Adrenal gland (tissue), 12 donors: ENCODE measurements around the gene MYBBP1A. TPM values are rescaled to one million over a fixed set of nuclear protein-coding genes. Genes with fewer than 3 reads are reported as not detected.

ENCODE experiments used
- DNase-seq, 7 donors: peaks; one replicate each; pipeline ENCODE4 v3.0.0-alpha.2; 2019 to 2020
- H3K27ac ChIP-seq, 5 donors: fragments of 200-600 bp; sonication (generic) in 4 of 5; 1 replicate in 3 of 5; 2 replicates in 2 of 5; pipeline versions ENCODE4 v1.5.1 to v1.8.0; 2016 to 2020; ENCODE audit warnings: mild to moderate bottlenecking in 1 of 5
- H3K27me3 ChIP-seq: fragments of 200-600 bp; 2 replicates; pipeline ENCODE4 v1.8.0; 2021
- H3K36me3 ChIP-seq, 2 donors: fragments of 200-600 bp; replicated peaks in 1 of 2; 1 replicate in 1 of 2; 2 replicates in 1 of 2; pipeline versions ENCODE4 v1.5.1 to v1.8.0; 2018 to 2022
- H3K4me1 ChIP-seq, 2 donors: fragments of 200-600 bp; replicated peaks in 1 of 2; 1 replicate in 1 of 2; 2 replicates in 1 of 2; pipeline versions ENCODE4 v1.5.1 to v1.8.0; 2018 to 2021
- H3K4me3 ChIP-seq, 4 donors: fragments of 200-600 bp; sonication (generic) in 3 of 4; one replicate each; pipeline ENCODE4 v1.5.1; 2016 to 2018
- H3K9me3 ChIP-seq, 3 donors: fragments of 200-600 bp; sonication (generic) in 1 of 3; replicated peaks in 1 of 3; 1 replicate in 2 of 3; 2 replicates in 1 of 3; pipeline versions ENCODE4 v1.5.1 to v1.8.0; 2016 to 2021
- CTCF ChIP-seq, 6 experiments: fragments of 450-650 bp in 4 of 6; fragments of 200-600 bp in 2 of 6; sonication (generic) in 1 of 6; IDR thresholded peaks; 1 replicate in 5 of 6; 2 replicates in 1 of 6; pipeline versions ENCODE4 v1.5.1 to v1.8.0; 2016 to 2021; ENCODE audit warnings: antibody characterized with exemption in 6 of 6, mild to moderate bottlenecking in 2 of 6, moderate library complexity in 1 of 6
- POLR2A ChIP-seq, 2 donors: fragments of 450-650 bp; IDR thresholded peaks; one replicate each; pipeline ENCODE4 v1.6.1; 2017; ENCODE audit warnings: antibody characterized with exemption in 2 of 2, mild to moderate bottlenecking in 2 of 2, moderate library complexity in 1 of 2
- WGBS, 4 donors: extraction: QIAGEN DNeasy Blood & Tissue Kit in 2 of 4; methylation state at CpG; one replicate each; pipeline versions ENCODE4 v1.1.5 to v1.1.7; 2013 to 2017; 5-methylcytosine and 5-hydroxymethylcytosine counted together
- intact Hi-C, 2 donors: fragments of 100-400 bp; cut with DNase I; formaldehyde crosslinking; loops; one replicate each; pipeline versions ENCODE4 v1.14.1 to v1.15.0; 2022 to 2023
- polyA plus RNA-seq, 3 donors: library from polyadenylated mRNA; stranded (reverse); fragments of 200-250 nt in 2 of 3; fragments of 350-450 nt in 1 of 3; fragmentation: Illumina TruSeq in 1 of 3; extraction: RNeasy Lipid Tissue Mini Kit (QIAGEN cat#74804) in 1 of 3; gene quantifications; one replicate each; pipeline ENCODE4 v1.2.3, GENCODE V29; 2013 to 2014
- total RNA-seq, 9 donors: library from RNA; depleted of rRNA in 4 of 9; stranded (reverse); fragments of >200 nt in 4 of 9; fragments of 120-200 nt in 1 of 9; fragmentation: NEBNext Ultra II Directional in 1 of 9; extraction: Animal tissue kit (Norgen Biotek cat#: 25700) in 1 of 9; gene quantifications; one replicate each; pipeline versions ENCODE4 v1.1.0 to v1.2.4, GENCODE V29; 2013 to 2023
- donor health status: healthy with polysubstance abuse.
- donor health status: Bipolar disorder and iron deficiency.
- donor health status: DM: yes; HTN: yes; CAD: no.
- donor health status: DM: no; HTN: no; CAD: no.
- donor health status: DM: no; HTN: no; CAD: no.
- donor health status: DM: yes; HTN: yes; CAD: no.

Gene MYBBP1A
- total and polyA plus RNA-seq, 12 donors: 17.9 to 65.5 (median 42.4) TPM

GRCh38 chr17:4587195-4587594 is 32.0 kb upstream of the MYBBP1A start:
- peaks cover 6 to 9% of the 10 kb centered on the region in 2 donors for H3K4me1 ChIP-seq
- no peak for DNase-seq
- WGBS, 4 donors: 93 to 95% (median 95%) methylated on average over 5 to 7 of the region's 7 CpGs
- TF ChIP-seq CTCF (IDR thresholded peaks at IDR 0.05) (no peak), POLR2A (IDR thresholded peaks at IDR 0.05) (no peak)
- H3K27ac ChIP-seq: no peak overlapping the region
- no peak overlapping the region for H3K4me3 ChIP-seq
- peaks cover 29% of the 10 kb centered on the region for H3K27me3 ChIP-seq
- no peaks in the 10 kb centered on the region for H3K36me3 ChIP-seq
- no peaks in the 10 kb centered on the region for H3K9me3 ChIP-seq
- intact Hi-C loops: no loop called here

- Histone ChIP-seq H3K27me3 (peaks cover 35% of the 10 kb centered on the region), H3K4me1 (peaks cover 6 to 9% of the 10 kb centered on the region in 2 donors), H3K27ac (no peak overlapping the region), H3K36me3 (no peaks in the 10 kb centered on the region), H3K4me3 (no peak overlapping the region), H3K9me3 (no peaks in the 10 kb centered on the region)
- 87 to 97% (median 90%) methylated on average over 8 to 9 of the region's 9 CpGs for WGBS, 4 donors
- intact Hi-C loops: no loop called here
- no peak for DNase-seq
- TF ChIP-seq POLR2A (IDR thresholded peaks at IDR 0.05) (no peak), CTCF (IDR thresholded peaks at IDR 0.05) (no peak)
These were observed 30.9 kb upstream of the MYBBP1A start for GRCh38 chr17:4586043-4586442.

- Histone ChIP-seq H3K27ac (no peak overlapping the region), H3K4me1 (peaks cover 6 to 9% of the 10 kb centered on the region in 2 donors), H3K27me3 (peaks cover 35% of the 10 kb centered on the region), H3K9me3 (no peaks in the 10 kb centered on the region), H3K36me3 (no peaks in the 10 kb centered on the region), H3K4me3 (no peak overlapping the region)
- intact Hi-C loops: no loop called here
- no peak for TF ChIP-seq CTCF (IDR thresholded peaks at IDR 0.05)
- no peak for TF ChIP-seq POLR2A (IDR thresholded peaks at IDR 0.05)
- no peak for DNase-seq
- WGBS, 4 donors: 73 to 85% (median 82%) methylated on average over 3 to 7 of the region's 7 CpGs
These were observed 30.4 kb upstream of the MYBBP1A start for GRCh38 chr17:4585638-4585994.

- no peak for DNase-seq
- TF ChIP-seq POLR2A (IDR thresholded peaks at IDR 0.05): no peak
- Histone ChIP-seq H3K27ac (no peak overlapping the region), H3K36me3 (no peaks in the 10 kb centered on the region), H3K4me3 (peak overlapping the region in 1 of 4 donors; percentile 44), H3K4me1 (peaks cover 6 to 9% of the 10 kb centered on the region in 2 donors), H3K27me3 (peaks cover 35% of the 10 kb centered on the region), H3K9me3 (no peaks in the 10 kb centered on the region)
- 25 to 66% (median 42%) methylated on average over 18 to 57 of the region's 57 CpGs for WGBS, 4 donors
- intact Hi-C loops: no loop called here
These were observed 29.9 kb upstream of the MYBBP1A start for GRCh38 chr17:4584917-4585637.
